HepG2 (cell line): ENCODE data around the gene STRN4. TPM values are rescaled to one million over a fixed set of nuclear protein-coding genes. Genes with fewer than 3 reads are reported as not detected.

ENCODE experiments used
- ATAC-seq: fragments of 200-7000 bp; cut with Tn5 transposase; 3 replicates; pipeline ENCODE4 v1.9.1; 2020; ENCODE audit warnings: mild to moderate bottlenecking, moderate library complexity
- BruUV-seq: library from RNA; stranded (reverse); fragments of 400-500 nt; replicated peaks from 2 replicates; lab custom pipeline; 2021; lab: Mats Ljungman, UMichigan
- CTCF ChIA-PET: fragments of 300-600 bp; formaldehyde crosslinking; extraction: SDS; loops from one replicate; lab custom pipeline; 2021; ENCODE audit warnings: low total read pairs, inconsistent platforms, low intra/inter-chr PET ratio; lab: Yijun Ruan, JAX
- POLR2A ChIA-PET: fragments of 350-600 bp; sonication (Branson Sonifier 250); formaldehyde crosslinking; loops from one replicate; lab custom pipeline; 2020; ENCODE audit warnings: antibody characterized with exemption, inconsistent platforms; lab: Yijun Ruan, JAX
- DNase-seq: peaks from one replicate; pipeline ENCODE4 v3.0.0-alpha.2; 2015; ENCODE audit warnings: low spot score
- FAIRE-seq: peaks from 3 replicates; lab custom pipeline; 2011; peaks lifted over from hg19 to GRCh38; lab: Jason Lieb, UNC
- H2AFZ ChIP-seq: one replicate; pipeline ENCODE4 v1.6.1; 2011; ENCODE audit warnings: low read length, inconsistent platforms
- H3K27ac ChIP-seq: fragments of 300-600 bp; 3 replicates; pipeline ENCODE4 v1.8.0; 2011; ENCODE audit warnings: mixed run types, mild to moderate bottlenecking, mixed read lengths, low read length, inconsistent platforms; ENCODE audit not compliant: insufficient read depth; ENCODE audit errors: extremely low read length
- H3K27me3 ChIP-seq, 2 experiments: fragments of 200-600 bp in 1 of 2; 2 replicates in 1 of 2; 3 replicates in 1 of 2; pipeline versions ENCODE4 v1.6.0 to v1.8.0; 2011; ENCODE audit warnings: low read length in 2 of 2, mild to moderate bottlenecking in 2 of 2, moderate library complexity in 2 of 2, inconsistent platforms in 1 of 2; ENCODE audit not compliant: insufficient read depth in 2 of 2, control insufficient read depth in 1 of 2
- H3K36me3 ChIP-seq, 2 experiments: fragments of 200-600 bp in 1 of 2; replicated peaks in 1 of 2; 2 replicates in 1 of 2; 3 replicates in 1 of 2; pipeline versions ENCODE4 v1.5.1 to v1.8.0; 2011; ENCODE audit warnings: low read length in 2 of 2, inconsistent platforms in 1 of 2; ENCODE audit not compliant: insufficient read depth in 2 of 2, control insufficient read depth in 1 of 2
- H3K4me1 ChIP-seq: 2 replicates; pipeline ENCODE4 v1.5.1; 2012; ENCODE audit warnings: low read length, inconsistent platforms; ENCODE audit not compliant: insufficient read depth
- H3K4me2 ChIP-seq: 2 replicates; pipeline ENCODE4 v1.6.0; 2011; ENCODE audit warnings: low read depth, low read length, inconsistent platforms
- H3K4me3 ChIP-seq, 3 experiments: fragments of 200-600 bp in 1 of 3; sonication (generic), shearing (Covaris generic) in 1 of 3; replicated peaks in 1 of 3; 2 replicates each; pipeline ENCODE4 v1.5.1; 2011 to 2016; ENCODE audit warnings: low read length in 3 of 3, inconsistent platforms in 2 of 3, low read depth in 2 of 3, mild to moderate bottlenecking in 2 of 3, control low read depth in 1 of 3, mixed read lengths in 1 of 3; ENCODE audit not compliant: insufficient read depth in 1 of 3
- H3K79me2 ChIP-seq: one replicate; pipeline ENCODE4 v1.6.1; 2011; ENCODE audit warnings: low read length, inconsistent platforms; ENCODE audit not compliant: insufficient read depth
- H3K9ac ChIP-seq: 2 replicates; pipeline ENCODE4 v1.6.0; 2011; ENCODE audit warnings: mild to moderate bottlenecking, low read depth, low read length, inconsistent platforms; ENCODE audit not compliant: insufficient read depth
- H3K9me3 ChIP-seq: 2 replicates; pipeline ENCODE4 v1.5.1; 2012; ENCODE audit warnings: mild to moderate bottlenecking, low read length
- H4K20me1 ChIP-seq: 2 replicates; pipeline ENCODE4 v1.6.0; 2011; ENCODE audit warnings: inconsistent platforms, mild to moderate bottlenecking, low read length, moderate library complexity; ENCODE audit not compliant: insufficient read depth
- CBFB ChIP-seq: sonication (generic); formaldehyde crosslinking; IDR thresholded peaks from 2 replicates; pipeline ENCODE4 v1.4.0; 2020; ENCODE audit warnings: missing genetic modification reagents
- CBX1 ChIP-seq: IDR thresholded peaks from one replicate; pipeline ENCODE4 v1.6.1; 2016; ENCODE audit warnings: antibody characterized with exemption, low read depth
- CEBPG ChIP-seq: IDR thresholded peaks from 2 replicates; pipeline ENCODE4 v1.6.1; 2016
- ETV6 ChIP-seq: sonication (generic); formaldehyde crosslinking; conservative IDR thresholded peaks from 2 replicates; pipeline ENCODE4 v1.4.0; 2020; ENCODE audit warnings: missing genetic modification reagents
- KLF13 ChIP-seq: sonication (generic); formaldehyde crosslinking; IDR thresholded peaks from 2 replicates; pipeline ENCODE4 v1.4.0; 2020; ENCODE audit warnings: mild to moderate bottlenecking, missing genetic modification reagents
- NFE2L1 ChIP-seq: sonication (generic); formaldehyde crosslinking; IDR thresholded peaks from 2 replicates; pipeline ENCODE4 v1.4.0; 2020; ENCODE audit warnings: missing genetic modification reagents, mild to moderate bottlenecking, borderline replicate concordance
- PTBP1 ChIP-seq: fragments of 200-400 bp; formaldehyde crosslinking; IDR thresholded peaks from 2 replicates; pipeline ENCODE4 v1.6.1; 2018; ENCODE audit warnings: low read length, low read depth; ENCODE audit not compliant: poor library complexity, severe bottlenecking
- STAT5B ChIP-seq: sonication (generic); formaldehyde crosslinking; IDR thresholded peaks from 2 replicates; pipeline ENCODE4 v1.4.0; 2020; ENCODE audit warnings: missing genetic modification reagents
- TARDBP ChIP-seq: sonication (generic); formaldehyde crosslinking; IDR thresholded peaks from 2 replicates; pipeline ENCODE4 v1.8.0; 2022; ENCODE audit warnings: mild to moderate bottlenecking, missing genetic modification reagents
- YY1 ChIP-seq: IDR thresholded peaks from 2 replicates; pipeline ENCODE4 v1.6.1; 2011; ENCODE audit warnings: low read length, low read depth, moderate library complexity, mild to moderate bottlenecking; ENCODE audit not compliant: insufficient read depth, insufficient replicate concordance
- ZNF747 ChIP-seq: sonication (generic); formaldehyde crosslinking; IDR thresholded peaks from 2 replicates; pipeline ENCODE4 v1.8.1; 2023; ENCODE audit warnings: missing genetic modification reagents, mild to moderate bottlenecking, borderline replicate concordance
- ZNF792 ChIP-seq: IDR thresholded peaks from 2 replicates; pipeline ENCODE4 v1.6.1; 2016
- WGBS: methylation state at CpG from one replicate; pipeline ENCODE4 v1.1.6; 2017; ENCODE audit warnings: low lambda C conversion rate; 5-methylcytosine and 5-hydroxymethylcytosine counted together
- in situ Hi-C: cut with HindIII; loops from 2 replicates; pipeline ENCODE4 v1.10.0; 2017; ENCODE audit warnings: low pct_unique_long_range_greater_than_20kb; ENCODE audit not compliant: extremely low pct_ligation_motif_present
- intact Hi-C: fragments of 100-400 bp; cut with micrococcal nuclease; formaldehyde crosslinking; loops from one replicate; pipeline ENCODE4 v1.10.0; 2022; ENCODE audit not compliant: unreplicated experiment
- polyA plus RNA-seq, 8 experiments: library from polyadenylated mRNA; depleted of rRNA in 3 of 8; stranded (reverse) in 7 of 8; unstranded in 1 of 8; fragments of >200 nt; fragmentation: Illumina TruSeq in 4 of 8; extraction: Trizol in 4 of 8; gene quantifications; 2 replicates each; pipeline versions ENCODE4 v1.2.1 to v1.2.3, GENCODE V29; 2011 to 2016; ENCODE audit warnings: low read depth in 4 of 8, missing spikeins in 1 of 8, mixed read lengths in 1 of 8; ENCODE audit not compliant: insufficient read depth in 1 of 8
- total RNA-seq, 5 experiments: library from RNA; depleted of rRNA; stranded (reverse); fragments of >200 nt; fragmentation: Illumina TruSeq; extraction: Trizol; gene quantifications; 2 replicates each; pipeline ENCODE4 v1.2.3, GENCODE V29; 2016; ENCODE audit warnings: low read depth in 1 of 5
- TF ChIP-seq, protein P1 (sequence below): IDR thresholded peaks from 2 replicates; pipeline ENCODE4 v1.6.1; 2016; ENCODE audit warnings: low read depth
- TF ChIP-seq, protein P2 (sequence below): sonication (generic); formaldehyde crosslinking; IDR thresholded peaks from 2 replicates; pipeline ENCODE4 v1.8.1; 2023; ENCODE audit warnings: mild to moderate bottlenecking, missing genetic modification reagents
- TF ChIP-seq, protein P3 (sequence below): sonication (generic); formaldehyde crosslinking; IDR thresholded peaks from 2 replicates; pipeline ENCODE4 v1.5.0; 2020; ENCODE audit warnings: missing genetic modification reagents

The STRN4 gene
- total and polyA plus RNA-seq, 2 of the 13 experiments (the other 11 are each of a cell fraction or from before 2014, with no cell fraction given): 43.1 to 57.3 TPM

DNA sequence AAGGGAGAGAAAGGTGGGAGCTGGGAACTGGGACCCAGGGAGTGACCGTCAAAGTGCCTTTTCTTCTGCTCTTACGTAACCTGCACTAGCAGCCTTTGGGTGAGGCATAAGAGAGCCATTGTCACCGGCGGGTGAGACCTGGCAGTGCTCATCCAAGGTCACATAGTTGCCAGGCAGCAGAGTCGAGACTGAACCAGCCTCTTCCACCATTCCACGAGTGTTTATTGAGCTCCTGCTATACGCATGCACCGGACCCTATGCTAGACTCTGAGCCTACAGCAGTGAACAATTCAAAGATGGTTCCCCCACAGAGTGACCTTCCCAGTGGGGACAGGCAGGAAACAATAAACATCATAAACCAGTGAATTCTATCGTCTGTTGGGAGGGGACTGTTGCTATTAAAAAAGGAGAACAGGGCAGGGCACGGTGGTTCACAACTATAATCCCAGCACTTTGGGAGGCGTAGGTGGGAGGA lies 18.6 kb upstream of the STRN4 start (continued):
- TF ChIP-seq, protein P1, sequence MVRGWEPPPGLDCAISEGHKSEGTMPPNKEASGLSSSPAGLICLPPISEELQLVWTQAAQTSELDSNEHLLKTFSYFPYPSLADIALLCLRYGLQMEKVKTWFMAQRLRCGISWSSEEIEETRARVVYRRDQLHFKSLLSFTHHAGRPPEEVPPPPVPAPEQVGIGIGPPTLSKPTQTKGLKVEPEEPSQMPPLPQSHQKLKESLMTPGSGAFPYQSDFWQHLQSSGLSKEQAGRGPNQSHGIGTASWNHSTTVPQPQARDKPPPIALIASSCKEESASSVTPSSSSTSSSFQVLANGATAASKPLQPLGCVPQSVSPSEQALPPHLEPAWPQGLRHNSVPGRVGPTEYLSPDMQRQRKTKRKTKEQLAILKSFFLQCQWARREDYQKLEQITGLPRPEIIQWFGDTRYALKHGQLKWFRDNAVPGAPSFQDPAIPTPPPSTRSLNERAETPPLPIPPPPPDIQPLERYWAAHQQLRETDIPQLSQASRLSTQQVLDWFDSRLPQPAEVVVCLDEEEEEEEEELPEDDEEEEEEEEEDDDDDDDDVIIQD: no peak
- TF ChIP-seq ZNF792 (CRISPR knock-in tag) (0 out of 2 replicates have a peak, but pooled peaks have one; percentile 47), NFE2L1 (CRISPR knock-in tag) (no peak), CEBPG (CRISPR knock-in tag) (peak; percentile 87), STAT5B (no peak), PTBP1 (no peak), TARDBP (CRISPR knock-in tag) (peak; percentile 60; the same call in 1 of the 2 replicates)
- TF ChIP-seq, protein P2, sequence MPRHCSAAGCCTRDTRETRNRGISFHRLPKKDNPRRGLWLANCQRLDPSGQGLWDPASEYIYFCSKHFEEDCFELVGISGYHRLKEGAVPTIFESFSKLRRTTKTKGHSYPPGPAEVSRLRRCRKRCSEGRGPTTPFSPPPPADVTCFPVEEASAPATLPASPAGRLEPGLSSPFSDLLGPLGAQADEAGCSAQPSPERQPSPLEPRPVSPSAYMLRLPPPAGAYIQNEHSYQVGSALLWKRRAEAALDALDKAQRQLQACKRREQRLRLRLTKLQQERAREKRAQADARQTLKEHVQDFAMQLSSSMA: no peak; the same call in 1 of the 2 replicates
- TF ChIP-seq, all 625 proteins: peak for 101

DNA sequence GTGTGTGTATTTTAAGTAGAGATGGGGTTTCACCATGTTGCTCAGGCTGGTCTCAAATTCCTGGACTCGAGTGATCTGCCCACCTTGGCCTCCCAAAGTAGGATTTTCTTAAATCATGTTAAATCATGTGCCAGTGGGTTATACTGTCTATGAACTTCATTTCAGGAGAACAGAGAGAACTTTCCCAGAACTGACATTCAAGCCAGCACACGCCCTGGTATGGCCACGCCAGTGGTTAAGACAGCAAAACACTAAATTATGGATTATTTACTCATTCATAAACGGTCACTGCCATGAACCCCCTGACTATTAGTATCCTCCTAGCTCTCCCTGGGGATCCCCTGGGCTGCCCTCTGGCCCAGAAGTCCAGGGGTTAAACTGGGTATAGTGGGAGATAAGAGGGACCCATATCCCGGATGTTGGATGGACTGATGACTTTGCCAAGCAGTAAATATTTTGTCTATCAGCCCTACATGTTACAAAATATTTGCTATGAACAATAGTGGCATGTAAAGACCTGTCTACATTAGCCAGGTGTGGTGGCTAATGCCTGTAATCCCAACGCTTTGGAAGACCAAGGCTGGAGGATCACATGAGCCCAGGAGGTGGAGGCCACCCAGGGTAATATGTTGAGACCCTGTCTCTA lies 16.1 kb upstream of the STRN4 start:
- no peak overlapping the region for H3K4me3 ChIP-seq
- CTCF ChIA-PET: no interaction called here
- in situ Hi-C loops (no loop called here), intact Hi-C loops (no loop called here)
- no peaks in the 10 kb centered on the region for H3K79me2 ChIP-seq
- no peaks in the 10 kb centered on the region for H3K9me3 ChIP-seq
- no peak overlapping the region for H3K27ac ChIP-seq
- BruUV-seq: no TSS peak
- H3K9ac ChIP-seq: no peak overlapping the region
- TF ChIP-seq, protein P3, sequence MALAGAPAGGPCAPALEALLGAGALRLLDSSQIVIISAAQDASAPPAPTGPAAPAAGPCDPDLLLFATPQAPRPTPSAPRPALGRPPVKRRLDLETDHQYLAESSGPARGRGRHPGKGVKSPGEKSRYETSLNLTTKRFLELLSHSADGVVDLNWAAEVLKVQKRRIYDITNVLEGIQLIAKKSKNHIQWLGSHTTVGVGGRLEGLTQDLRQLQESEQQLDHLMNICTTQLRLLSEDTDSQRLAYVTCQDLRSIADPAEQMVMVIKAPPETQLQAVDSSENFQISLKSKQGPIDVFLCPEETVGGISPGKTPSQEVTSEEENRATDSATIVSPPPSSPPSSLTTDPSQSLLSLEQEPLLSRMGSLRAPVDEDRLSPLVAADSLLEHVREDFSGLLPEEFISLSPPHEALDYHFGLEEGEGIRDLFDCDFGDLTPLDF: no peak
- TF ChIP-seq CBFB (no peak), YY1 (no peak), ETV6 (CRISPR knock-in tag) (no peak), KLF13 (CRISPR knock-in tag) (no peak), CBX1 (no peak), ZNF747 (CRISPR knock-in tag) (no peak)
- H3K27me3 ChIP-seq: no peaks in the 10 kb centered on the region
- DNase-seq (no peak), FAIRE-seq (no peak), ATAC-seq (no peak)
- peaks cover 56% of the 10 kb centered on the region for H3K4me1 ChIP-seq
- H2AFZ ChIP-seq: no peak overlapping the region
- 71% methylated on average over 6 of the region's 6 CpGs for WGBS
- no peak overlapping the region for H3K4me2 ChIP-seq
- POLR2A ChIA-PET: no interaction called here
- no peaks in the 10 kb centered on the region for H4K20me1 ChIP-seq
- no peaks in the 10 kb centered on the region for H3K36me3 ChIP-seq
